Adipocyte (in vitro differentiated cells): ENCODE results near the gene OS9.

Experiments
- DNase-seq: peaks from one replicate; pipeline ENCODE4 v3.0.0-alpha.2; 2015; ENCODE audit warnings: low read depth
- H3K27me3 ChIP-seq: replicated peaks from 2 replicates; pipeline ENCODE4 v1.7.0; 2013; ENCODE audit warnings: mild to moderate bottlenecking, low read length, moderate library complexity; ENCODE audit not compliant: control insufficient read depth, insufficient read depth
- H3K36me3 ChIP-seq: 2 replicates; pipeline ENCODE4 v1.7.0; 2013; ENCODE audit warnings: low read length, mild to moderate bottlenecking, moderate library complexity; ENCODE audit not compliant: control insufficient read depth, insufficient read depth, severe bottlenecking
- H3K4me1 ChIP-seq: 2 replicates; pipeline ENCODE4 v1.7.0; 2013; ENCODE audit warnings: mild to moderate bottlenecking, low read length, moderate library complexity; ENCODE audit not compliant: control insufficient read depth, insufficient read depth
- H3K4me3 ChIP-seq: 2 replicates; pipeline ENCODE4 v1.7.0; 2013; ENCODE audit warnings: mild to moderate bottlenecking, low read length, moderate library complexity
- H3K9ac ChIP-seq: 2 replicates; pipeline ENCODE4 v1.7.0; 2013; ENCODE audit warnings: mild to moderate bottlenecking, low read length, moderate library complexity
- H3K9me3 ChIP-seq: 2 replicates; pipeline ENCODE4 v1.7.0; 2013; ENCODE audit warnings: mild to moderate bottlenecking, low read length, moderate library complexity; ENCODE audit not compliant: control insufficient read depth

OS9 gene

GRCh38 chr12:57750561-57751431 is 56.9 kb downstream of the OS9 start:
- H3K9ac ChIP-seq: peak overlapping the region; percentile 92
- H3K36me3 ChIP-seq: peaks cover 45% of the 10 kb centered on the region
- no peaks in the 10 kb centered on the region for H3K9me3 ChIP-seq
- no peak for DNase-seq
- H3K4me3 ChIP-seq: peak overlapping the region; percentile 93
- H3K4me1 ChIP-seq: peaks cover 25% of the 10 kb centered on the region
- peaks cover 4% of the 10 kb centered on the region for H3K27me3 ChIP-seq

- Histone ChIP-seq H3K4me3 (peak overlapping the region; percentile 93), H3K4me1 (peaks cover 22% of the 10 kb centered on the region), H3K9ac (peak overlapping the region; percentile 92), H3K9me3 (no peaks in the 10 kb centered on the region), H3K36me3 (peaks cover 41% of the 10 kb centered on the region), H3K27me3 (peaks cover 5% of the 10 kb centered on the region)
- DNase-seq: no peak
Observed at GRCh38 chr12:57751432-57751787, 57.5 kb downstream of the OS9 start.

GRCh38 chr12:57751788-57752667 is 58.1 kb downstream of the OS9 start, which contains the start of gene CDK4:
TSS of gene CDK4 (minus strand) at chr12:57752310. CDS start at chr12:57751717, 593 bp downstream.
- H3K9me3 ChIP-seq: no peaks in the 10 kb centered on the region
- H3K4me1 ChIP-seq: peaks cover 20% of the 10 kb centered on the region
- H3K4me3 ChIP-seq: peak within 1 kb of the TSS; percentile 93
- DNase-seq: peak; percentile 99
- peaks cover 11% of the 10 kb centered on the region for H3K27me3 ChIP-seq
- peak within 1 kb of the TSS; percentile 92 for H3K9ac ChIP-seq
- H3K36me3 ChIP-seq: peaks cover 35% of the 10 kb centered on the region

- H3K36me3 ChIP-seq: peaks cover 29% of the 10 kb centered on the region
- peaks cover 20% of the 10 kb centered on the region for H3K4me1 ChIP-seq
- no peaks in the 10 kb centered on the region for H3K9me3 ChIP-seq
- H3K9ac ChIP-seq: peak overlapping the region; percentile 61
- DNase-seq: no peak
- peak overlapping the region; percentile 93 for H3K4me3 ChIP-seq
- peaks cover 11% of the 10 kb centered on the region for H3K27me3 ChIP-seq
Observed at GRCh38 chr12:57752668-57753000, 58.7 kb downstream of the OS9 start.

GRCh38 chr12:57753756-57754337 is 59.9 kb downstream of the OS9 start:
- peaks cover 11% of the 10 kb centered on the region for H3K27me3 ChIP-seq
- peaks cover 17% of the 10 kb centered on the region for H3K36me3 ChIP-seq
- peaks cover 20% of the 10 kb centered on the region for H3K4me1 ChIP-seq
- no peak overlapping the region for H3K9ac ChIP-seq
- no peak overlapping the region for H3K4me3 ChIP-seq
- H3K9me3 ChIP-seq: no peaks in the 10 kb centered on the region
- DNase-seq: no peak

- H3K36me3 ChIP-seq: peaks cover 10% of the 10 kb centered on the region
- no peaks in the 10 kb centered on the region for H3K9me3 ChIP-seq
- peaks cover 20% of the 10 kb centered on the region for H3K4me1 ChIP-seq
- H3K27me3 ChIP-seq: peaks cover 11% of the 10 kb centered on the region
- H3K4me3 ChIP-seq: peak within 1 kb of the TSS; percentile 69
- DNase-seq: peak; percentile 47
- H3K9ac ChIP-seq: no peak within 1 kb of the TSS
Observed at GRCh38 chr12:57754411-57755193, 60.7 kb downstream of the OS9 start, which contains the start of gene MARCHF9. TSS of gene MARCHF9 (plus strand) at chr12:57755103. CDS start at chr12:57755529, 426 bp downstream.

GRCh38 chr12:57755194-57755453 is 61.2 kb downstream of the OS9 start:
- Histone ChIP-seq H3K4me3 (no peak overlapping the region), H3K27me3 (peaks cover 11% of the 10 kb centered on the region), H3K36me3 (peaks cover 8% of the 10 kb centered on the region), H3K9me3 (no peaks in the 10 kb centered on the region), H3K9ac (no peak overlapping the region), H3K4me1 (peaks cover 20% of the 10 kb centered on the region)
- no peak for DNase-seq

- Histone ChIP-seq H3K9ac (no peak overlapping the region), H3K27me3 (peaks cover 11% of the 10 kb centered on the region), H3K9me3 (no peaks in the 10 kb centered on the region), H3K4me1 (peaks cover 17% of the 10 kb centered on the region), H3K36me3 (peaks cover 2% of the 10 kb centered on the region), H3K4me3 (peak overlapping the region; percentile 67)
- peak; percentile 53 for DNase-seq
Observed at GRCh38 chr12:57755454-57756372, 61.8 kb downstream of the OS9 start.

- Histone ChIP-seq H3K4me3 (no peak overlapping the region), H3K4me1 (peaks cover 9% of the 10 kb centered on the region), H3K9ac (no peak overlapping the region), H3K27me3 (peaks cover 13% of the 10 kb centered on the region), H3K9me3 (no peaks in the 10 kb centered on the region), H3K36me3 (no peaks in the 10 kb centered on the region)
- no peak for DNase-seq
Observed at GRCh38 chr12:57756406-57757341, 62.7 kb downstream of the OS9 start.
